Measurements from ENCODE around the gene ACSM2B. TPM values are rescaled to one million over a fixed set of nuclear protein-coding genes. Genes with fewer than 3 reads are reported as not detected.
"Not testable (repeated sequence)": the region's sequence is repeated elsewhere in the genome, so short reads cannot be mapped to it uniquely, and the experiment has no call there.

The ACSM2B gene
- total and polyA plus RNA-seq, 5 donors from 2014 or later: not detected

DNA sequence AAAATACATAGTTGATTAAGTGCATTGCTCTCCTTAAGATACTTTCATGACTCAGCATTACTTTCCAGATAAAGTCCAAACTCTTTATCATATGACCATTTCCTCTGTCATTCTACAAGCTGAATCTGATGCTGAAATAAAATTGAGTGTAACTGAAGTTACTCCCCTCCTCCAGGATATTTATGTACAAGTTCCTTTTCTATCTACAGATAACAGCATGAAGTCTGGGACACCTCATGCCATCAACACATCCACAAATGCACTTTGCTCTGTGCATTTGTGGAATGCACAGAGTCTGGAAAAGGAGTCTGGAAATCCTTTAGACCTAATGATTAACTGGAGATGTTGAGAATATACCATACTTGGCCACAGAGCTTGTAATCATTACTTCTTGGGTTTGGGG, 60.5 kb downstream of the ACSM2B start:
- H3K27ac Mint-ChIP-seq: no peak overlapping the region
- no peaks in the 10 kb centered on the region for H3K9me3 ChIP-seq (ENCODE audit: control insufficient read depth in 2 of 2, low read length in 2 of 2)
- H3K4me3 Mint-ChIP-seq: no peak overlapping the region
- H3K9me3 Mint-ChIP-seq: peaks cover 0 to 9% (median 2%) of the 10 kb centered on the region in 7 donors
- DNase-seq (no peak), ATAC-seq (ENCODE audit: low read depth in 2 of 2) (no peak)
- H3K36me3 ChIP-seq (ENCODE audit: control insufficient read depth, insufficient read depth, low read length): no peaks in the 10 kb centered on the region
- no peaks in the 10 kb centered on the region for H3K4me1 Mint-ChIP-seq
- H3K27me3 Mint-ChIP-seq: peaks cover 9% of the 10 kb centered on the region
- no peak overlapping the region for H3K27ac ChIP-seq (ENCODE audit: insufficient read depth, low read length, poor library complexity, severe bottlenecking)
- no peak overlapping the region for H3K4me3 ChIP-seq (ENCODE audit: low read depth, low read length)
- no peaks in the 10 kb centered on the region for H3K27me3 ChIP-seq (ENCODE audit: control insufficient read depth, insufficient read depth, low read length)
- H3K36me3 Mint-ChIP-seq: no peaks in the 10 kb centered on the region
- H3K4me1 ChIP-seq (ENCODE audit: control insufficient read depth, insufficient read depth, low read length, poor library complexity, severe bottlenecking): no peaks in the 10 kb centered on the region

DNA sequence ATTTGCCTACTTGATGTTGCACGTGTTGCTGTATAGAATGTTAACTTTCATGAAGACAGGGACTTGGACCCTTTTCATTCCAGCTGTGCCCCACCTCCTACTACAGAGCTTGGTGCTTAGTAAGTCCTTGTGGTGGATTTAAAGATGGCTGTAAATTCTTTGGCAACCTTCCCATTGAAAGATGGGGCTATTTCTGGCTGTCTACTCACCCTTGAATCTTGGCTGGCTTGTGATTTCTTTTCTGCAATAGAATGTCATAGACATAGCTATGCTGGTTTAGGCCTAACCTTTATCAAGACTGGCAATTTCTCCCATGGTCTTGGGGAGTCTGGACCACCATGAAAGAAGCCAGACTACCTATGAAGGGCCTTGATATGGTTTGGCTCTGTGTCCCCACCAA, 65.8 kb downstream of the ACSM2B start:
- Histone ChIP-seq H3K27ac (ENCODE audit: insufficient read depth, low read length, poor library complexity, severe bottlenecking) (no peak overlapping the region), H3K9me3 (ENCODE audit: control insufficient read depth in 2 of 2, low read length in 2 of 2) (peaks cover 2 to 8% of the 10 kb centered on the region in 2 experiments), H3K27me3 (ENCODE audit: control insufficient read depth, insufficient read depth, low read length) (no peaks in the 10 kb centered on the region), H3K4me1 (ENCODE audit: control insufficient read depth, insufficient read depth, low read length, poor library complexity, severe bottlenecking) (no peaks in the 10 kb centered on the region), H3K36me3 (ENCODE audit: control insufficient read depth, insufficient read depth, low read length) (no peaks in the 10 kb centered on the region), H3K4me3 (ENCODE audit: low read depth, low read length) (no peak overlapping the region)
- Mint-ChIP-seq H3K4me3 (no peak overlapping the region), H3K27me3 (peaks cover 5% of the 10 kb centered on the region), H3K27ac (no peak overlapping the region), H3K4me1 (no peaks in the 10 kb centered on the region), H3K9me3 (peaks cover 4 to 23% (median 14%) of the 10 kb centered on the region in 7 donors), H3K36me3 (no peaks in the 10 kb centered on the region)
- ATAC-seq (ENCODE audit: low read depth in 2 of 2) (no peak), DNase-seq (no peak)

DNA sequence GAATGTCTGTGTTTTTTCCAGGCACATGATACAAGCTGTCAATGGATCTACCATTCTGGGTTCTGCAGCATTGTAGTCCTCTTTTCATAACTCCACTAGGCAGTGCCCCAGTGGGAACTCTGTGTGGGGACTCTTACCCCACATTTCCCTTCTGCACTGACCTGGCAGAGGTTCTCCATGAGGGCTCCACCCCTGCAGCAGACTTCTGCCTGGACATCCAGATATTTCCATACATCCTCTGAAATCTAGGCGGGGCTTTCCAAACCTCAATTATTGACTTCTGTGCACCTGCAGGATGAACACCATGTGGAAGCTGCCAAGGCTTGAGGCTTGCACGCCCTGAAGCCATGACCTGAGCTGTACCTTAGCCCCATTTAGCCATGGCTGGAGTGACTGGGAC, 68.9 kb downstream of the ACSM2B start:
- no peaks in the 10 kb centered on the region for H3K36me3 Mint-ChIP-seq
- no peak overlapping the region for H3K27ac Mint-ChIP-seq
- Histone ChIP-seq H3K27me3 (ENCODE audit: control insufficient read depth, insufficient read depth, low read length) (no peaks in the 10 kb centered on the region), H3K27ac (ENCODE audit: insufficient read depth, low read length, poor library complexity, severe bottlenecking) (no peak overlapping the region), H3K36me3 (ENCODE audit: control insufficient read depth, insufficient read depth, low read length) (no peaks in the 10 kb centered on the region), H3K4me3 (ENCODE audit: low read depth, low read length) (no peak overlapping the region), H3K9me3 (ENCODE audit: control insufficient read depth in 2 of 2, low read length in 2 of 2) (peaks cover 4 to 8% of the 10 kb centered on the region in 2 experiments), H3K4me1 (ENCODE audit: control insufficient read depth, insufficient read depth, low read length, poor library complexity, severe bottlenecking) (no peaks in the 10 kb centered on the region)
- peaks cover 5% of the 10 kb centered on the region for H3K27me3 Mint-ChIP-seq
- ATAC-seq (ENCODE audit: low read depth in 2 of 2): no peak
- no peak for DNase-seq
- no peaks in the 10 kb centered on the region for H3K4me1 Mint-ChIP-seq
- H3K4me3 Mint-ChIP-seq: no peak overlapping the region
- H3K9me3 Mint-ChIP-seq: peaks cover 1 to 16% (median 10%) of the 10 kb centered on the region in 7 donors

DNA sequence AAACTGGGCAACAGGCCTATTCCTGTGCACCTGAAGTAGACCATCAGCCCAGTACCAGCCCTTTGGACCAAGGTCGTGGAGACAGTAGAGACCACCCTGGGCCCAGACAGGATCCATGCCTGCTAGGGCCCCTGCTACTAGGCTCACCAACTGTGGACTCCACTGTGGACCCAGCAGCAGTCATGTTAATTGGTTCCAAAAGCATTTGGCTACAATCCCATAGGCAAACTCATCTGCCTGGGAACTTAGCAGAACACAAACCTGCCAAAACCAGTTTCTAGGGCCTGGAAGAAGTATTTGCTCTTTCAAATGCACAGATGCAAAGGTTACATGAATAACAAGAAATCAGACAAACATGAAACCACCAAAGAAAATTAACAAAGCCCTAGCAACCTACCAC, 71.7 kb downstream of the ACSM2B start:
- Histone ChIP-seq H3K36me3 (ENCODE audit: control insufficient read depth, insufficient read depth, low read length) (no peaks in the 10 kb centered on the region), H3K27ac (ENCODE audit: insufficient read depth, low read length, poor library complexity, severe bottlenecking) (no peak overlapping the region), H3K27me3 (ENCODE audit: control insufficient read depth, insufficient read depth, low read length) (no peaks in the 10 kb centered on the region), H3K4me1 (ENCODE audit: control insufficient read depth, insufficient read depth, low read length, poor library complexity, severe bottlenecking) (no peaks in the 10 kb centered on the region), H3K9me3 (ENCODE audit: control insufficient read depth in 2 of 2, low read length in 2 of 2) (peaks cover 4 to 8% of the 10 kb centered on the region in 2 experiments), H3K4me3 (ENCODE audit: low read depth, low read length) (no peak overlapping the region)
- H3K4me1 Mint-ChIP-seq: no peaks in the 10 kb centered on the region
- no peak overlapping the region for H3K27ac Mint-ChIP-seq
- no peak for DNase-seq
- H3K36me3 Mint-ChIP-seq: no peaks in the 10 kb centered on the region
- peaks cover 5% of the 10 kb centered on the region for H3K27me3 Mint-ChIP-seq
- no peak overlapping the region for H3K4me3 Mint-ChIP-seq
- no peak for ATAC-seq (ENCODE audit: low read depth in 2 of 2)
- H3K9me3 Mint-ChIP-seq: peaks cover 3 to 16% (median 11%) of the 10 kb centered on the region in 7 donors

DNA sequence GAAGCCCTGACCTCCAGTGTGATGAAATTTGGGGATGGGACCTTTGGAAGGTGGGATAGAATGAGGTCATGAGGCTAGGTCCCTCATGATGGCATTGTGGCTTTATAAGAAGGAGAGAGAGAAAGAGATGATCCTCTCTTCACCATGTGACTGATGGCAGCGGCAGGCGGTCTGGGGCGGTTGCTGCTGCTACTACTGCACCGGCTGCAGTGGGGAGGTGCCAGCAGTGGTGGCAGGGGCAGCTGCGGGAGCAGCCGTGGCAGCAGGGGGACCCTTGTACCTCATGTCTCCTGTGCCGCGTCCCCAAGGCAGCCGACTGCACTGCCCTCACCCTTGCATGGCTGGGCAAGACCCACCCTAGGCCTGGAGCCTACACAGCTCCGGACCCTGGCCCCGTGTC, 84.7 kb downstream of the ACSM2B start:
- H3K27ac ChIP-seq (ENCODE audit: insufficient read depth, low read length, poor library complexity, severe bottlenecking); DNase-seq; ATAC-seq (ENCODE audit: low read depth in 2 of 2); H3K27me3 ChIP-seq (ENCODE audit: control insufficient read depth, insufficient read depth, low read length); H3K4me1 ChIP-seq (ENCODE audit: control insufficient read depth, insufficient read depth, low read length, poor library complexity, severe bottlenecking); H3K4me1 Mint-ChIP-seq; H3K36me3 Mint-ChIP-seq; H3K9me3 ChIP-seq (ENCODE audit: control insufficient read depth in 2 of 2, low read length in 2 of 2); H3K27ac Mint-ChIP-seq; H3K27me3 Mint-ChIP-seq; H3K36me3 ChIP-seq (ENCODE audit: control insufficient read depth, insufficient read depth, low read length); H3K4me3 ChIP-seq (ENCODE audit: low read depth, low read length); H3K4me3 Mint-ChIP-seq; H3K9me3 Mint-ChIP-seq: not testable (repeated sequence)

DNA sequence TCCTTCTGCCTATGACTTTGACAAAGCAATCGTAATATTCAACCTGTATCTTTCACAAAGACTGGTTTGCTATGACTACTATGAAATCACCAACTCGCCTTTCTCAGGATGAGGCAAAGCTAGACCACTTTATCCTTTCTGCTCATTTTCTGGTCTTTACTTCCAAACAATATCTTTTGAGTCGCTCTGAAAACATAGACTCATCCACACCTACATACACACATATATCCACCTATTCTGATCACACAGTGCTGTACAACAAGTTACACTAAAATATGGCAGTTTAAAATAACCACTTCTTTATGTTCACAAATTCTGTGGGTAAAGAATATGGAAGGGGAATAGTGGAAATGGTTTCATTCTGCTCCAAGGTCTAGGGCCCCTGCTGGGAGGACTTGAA, 85.2 kb downstream of the ACSM2B start:
- ATAC-seq (ENCODE audit: low read depth in 2 of 2); H3K4me1 ChIP-seq (ENCODE audit: control insufficient read depth, insufficient read depth, low read length, poor library complexity, severe bottlenecking); H3K9me3 Mint-ChIP-seq; H3K4me1 Mint-ChIP-seq; H3K27me3 Mint-ChIP-seq; DNase-seq; H3K27ac ChIP-seq (ENCODE audit: insufficient read depth, low read length, poor library complexity, severe bottlenecking); H3K27ac Mint-ChIP-seq; H3K36me3 Mint-ChIP-seq; H3K27me3 ChIP-seq (ENCODE audit: control insufficient read depth, insufficient read depth, low read length); H3K9me3 ChIP-seq (ENCODE audit: control insufficient read depth in 2 of 2, low read length in 2 of 2); H3K36me3 ChIP-seq (ENCODE audit: control insufficient read depth, insufficient read depth, low read length); H3K4me3 Mint-ChIP-seq; H3K4me3 ChIP-seq (ENCODE audit: low read depth, low read length): not testable (repeated sequence)

Other genes starting within 250 kb of the ACSM2B start
- not detected for gene GP2, start 248.9 kb downstream of the ACSM2B start, total RNA-seq
- gene GP2, start 248.9 kb downstream of the ACSM2B start, polyA plus RNA-seq: not detected
- gene UMOD, start 223.7 kb downstream of the ACSM2B start, total RNA-seq: not detected
- gene UMOD, start 223.7 kb downstream of the ACSM2B start, polyA plus RNA-seq: not detected
- gene PDILT, start 171.6 kb downstream of the ACSM2B start, total RNA-seq: not detected
- not detected for gene PDILT, start 171.6 kb downstream of the ACSM2B start, polyA plus RNA-seq
- gene ACSM5, start 166.8 kb downstream of the ACSM2B start, total RNA-seq: not detected
- not detected for gene ACSM5, start 166.8 kb downstream of the ACSM2B start, polyA plus RNA-seq
- gene ACSM2A, start 124.8 kb downstream of the ACSM2B start, total RNA-seq: not detected
- gene ACSM2A, start 124.8 kb downstream of the ACSM2B start, polyA plus RNA-seq: not detected
- not detected for gene ACSM1, start 121.3 kb upstream of the ACSM2B start, total RNA-seq
- under 1 TPM in 2 of 4 donors, not detected in 2; 0.15 to 0.23 TPM for gene ACSM1, start 121.3 kb upstream of the ACSM2B start, polyA plus RNA-seq
- 97.6 TPM for gene THUMPD1, start 165.5 kb upstream of the ACSM2B start, total RNA-seq
- gene THUMPD1, start 165.5 kb upstream of the ACSM2B start, polyA plus RNA-seq: 10 to 100 TPM; 56.1 to 75.1 (median 70.9) TPM
- gene ACSM3, start 187.6 kb upstream of the ACSM2B start, total RNA-seq: 0.91 TPM
- gene ACSM3, start 187.6 kb upstream of the ACSM2B start, polyA plus RNA-seq: 1 to 10 TPM; 1.7 to 7.2 (median 3.7) TPM
- 2.0 TPM for gene ERI2, start 230.1 kb upstream of the ACSM2B start, total RNA-seq
- 1 to 10 TPM; 2.8 to 4.9 (median 3.6) TPM for gene ERI2, start 230.1 kb upstream of the ACSM2B start, polyA plus RNA-seq
- gene REXO5, start 230.2 kb upstream of the ACSM2B start, total RNA-seq: 1.7 TPM
- 1 to 10 TPM in 3 of 4 donors, under 1 TPM in 1; 0.34 to 1.5 (median 1.2) TPM for gene REXO5, start 230.2 kb upstream of the ACSM2B start, polyA plus RNA-seq